Measurements from ENCODE around the gene SPATA18. TPM values are rescaled to one million over a fixed set of nuclear protein-coding genes. Genes with fewer than 3 reads are reported as not detected.

Gene SPATA18
- total and polyA plus RNA-seq, 2 donors (not counting 1 experiment from before 2014, with no cell fraction given): 7.2 to 20.5 TPM

GRCh38 chr4:52036886-52037530 lies 14.1 kb upstream of the SPATA18 start:
- H3K27me3 ChIP-seq (ENCODE audit: control insufficient read depth, insufficient read depth, low read length): peaks cover 3% of the 10 kb centered on the region
- peak in 1 of 2 donors; percentile 14 for DNase-seq (ENCODE audit: low read depth in 2 of 2)
- H3K36me3 ChIP-seq (ENCODE audit: control insufficient read depth, insufficient read depth, low read length): peaks cover 1% of the 10 kb centered on the region
- H4K20me1 ChIP-seq (ENCODE audit: control insufficient read depth, extremely low read depth, insufficient read depth, low read length): no peaks in the 10 kb centered on the region
- no peaks in the 10 kb centered on the region for H3K9me3 ChIP-seq (ENCODE audit: control insufficient read depth, insufficient read depth, low read depth, low read length)
- H3K4me2 ChIP-seq (ENCODE audit: extremely low read depth, insufficient read depth, low read length): peak overlapping the region; percentile 89
- H3K4me3 ChIP-seq (replicated peaks in 1 of 4; ENCODE audit: control extremely low read depth in 1 of 4, insufficient read depth in 1 of 4, low read depth in 3 of 4, low read length in 4 of 4): peak overlapping the region; percentile 82 to 89 (median 86)
- peaks cover 42% of the 10 kb centered on the region for H3K79me2 ChIP-seq (ENCODE audit: control insufficient read depth, insufficient read depth, low read length)
- peak overlapping the region; percentile 23 for H2AFZ ChIP-seq (ENCODE audit: low read length)
- H3K9ac ChIP-seq (ENCODE audit: insufficient read depth, low read length): peak overlapping the region; percentile 72
- H3K4me1 ChIP-seq (ENCODE audit: control insufficient read depth, extremely low read depth, insufficient read depth, low read length): peaks cover 2% of the 10 kb centered on the region
- TF ChIP-seq, protein P1, sequence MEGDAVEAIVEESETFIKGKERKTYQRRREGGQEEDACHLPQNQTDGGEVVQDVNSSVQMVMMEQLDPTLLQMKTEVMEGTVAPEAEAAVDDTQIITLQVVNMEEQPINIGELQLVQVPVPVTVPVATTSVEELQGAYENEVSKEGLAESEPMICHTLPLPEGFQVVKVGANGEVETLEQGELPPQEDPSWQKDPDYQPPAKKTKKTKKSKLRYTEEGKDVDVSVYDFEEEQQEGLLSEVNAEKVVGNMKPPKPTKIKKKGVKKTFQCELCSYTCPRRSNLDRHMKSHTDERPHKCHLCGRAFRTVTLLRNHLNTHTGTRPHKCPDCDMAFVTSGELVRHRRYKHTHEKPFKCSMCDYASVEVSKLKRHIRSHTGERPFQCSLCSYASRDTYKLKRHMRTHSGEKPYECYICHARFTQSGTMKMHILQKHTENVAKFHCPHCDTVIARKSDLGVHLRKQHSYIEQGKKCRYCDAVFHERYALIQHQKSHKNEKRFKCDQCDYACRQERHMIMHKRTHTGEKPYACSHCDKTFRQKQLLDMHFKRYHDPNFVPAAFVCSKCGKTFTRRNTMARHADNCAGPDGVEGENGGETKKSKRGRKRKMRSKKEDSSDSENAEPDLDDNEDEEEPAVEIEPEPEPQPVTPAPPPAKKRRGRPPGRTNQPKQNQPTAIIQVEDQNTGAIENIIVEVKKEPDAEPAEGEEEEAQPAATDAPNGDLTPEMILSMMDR (conservative IDR thresholded peaks at IDR 0.05 in 1 of 2, IDR thresholded peaks at IDR 0.05 in 1 of 2; ENCODE audit: low read depth in 1 of 2, low read length in 2 of 2): no peak
- H3K27ac ChIP-seq (ENCODE audit: insufficient read depth, low read length): peak overlapping the region; percentile 60

- H3K79me2 ChIP-seq (ENCODE audit: control insufficient read depth, insufficient read depth, low read length): peaks cover 42% of the 10 kb centered on the region
Observed at GRCh38 chr4:52037689-52038102, 13.4 kb upstream of the SPATA18 start.

DNA sequence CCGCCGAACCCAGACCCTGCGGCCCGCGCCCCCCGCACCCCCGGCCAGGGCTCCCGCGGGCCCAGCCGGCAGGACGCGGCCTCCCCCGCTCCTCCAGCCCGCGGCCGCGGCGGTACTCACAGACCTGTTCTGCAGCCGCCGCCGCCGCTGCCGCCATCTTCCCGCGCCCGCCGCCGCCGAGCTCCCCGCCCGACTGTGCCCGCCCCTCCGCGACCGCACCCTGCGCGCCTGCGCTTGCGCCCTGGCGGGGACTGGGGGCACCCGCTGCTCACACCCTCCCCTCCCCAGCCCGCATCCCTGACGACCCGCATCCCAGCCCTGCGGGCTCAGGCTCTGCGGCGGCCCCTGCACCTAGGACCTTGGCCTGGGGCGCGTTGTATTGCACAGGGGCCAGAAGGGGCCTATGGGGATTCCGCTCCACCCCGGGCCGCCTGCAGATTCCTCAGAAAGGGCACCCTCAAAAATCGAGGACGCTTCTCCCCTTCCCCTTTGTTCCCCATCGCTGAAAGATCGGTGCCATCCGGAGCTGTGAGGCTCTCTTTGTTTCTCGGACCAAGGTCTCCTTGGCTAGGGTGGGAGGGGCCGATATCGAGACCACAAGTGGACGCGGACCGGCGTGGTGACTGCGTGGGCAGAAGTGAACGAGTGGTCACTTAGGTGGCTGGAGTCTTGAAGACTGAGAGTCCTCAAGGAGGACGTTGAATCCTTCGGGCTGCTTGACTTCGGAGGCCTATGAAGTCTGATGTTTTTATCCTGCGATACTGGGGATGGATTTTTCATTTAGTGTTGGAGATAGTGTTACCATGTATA lies 12.8 kb upstream of the SPATA18 start, which contains the start of gene SGCB:
SGCB (minus strand) TSS at position 197 of the 810 bp plus-strand sequence; CDS start at position 157, 40 bp downstream.
- H3K27ac ChIP-seq (ENCODE audit: insufficient read depth, low read length): peak within 1 kb of the TSS; percentile 60
- H3K36me3 ChIP-seq (ENCODE audit: control insufficient read depth, insufficient read depth, low read length): no peaks in the 10 kb centered on the region
- H3K79me2 ChIP-seq (ENCODE audit: control insufficient read depth, insufficient read depth, low read length): peaks cover 42% of the 10 kb centered on the region
- H3K9me3 ChIP-seq (ENCODE audit: control insufficient read depth, insufficient read depth, low read depth, low read length): no peaks in the 10 kb centered on the region
- H3K27me3 ChIP-seq (ENCODE audit: control insufficient read depth, insufficient read depth, low read length): peaks cover 11% of the 10 kb centered on the region
- TF ChIP-seq, protein P1 (conservative IDR thresholded peaks at IDR 0.05 in 1 of 2, IDR thresholded peaks at IDR 0.05 in 1 of 2; ENCODE audit: low read depth in 1 of 2, low read length in 2 of 2): no peak
- no peak for TF ChIP-seq EZH2 (IDR thresholded peaks at IDR 0.05; ENCODE audit: low read length, missing control alignments)
- H3K4me2 ChIP-seq (ENCODE audit: extremely low read depth, insufficient read depth, low read length): peak within 1 kb of the TSS; percentile 96
- H3K9ac ChIP-seq (ENCODE audit: insufficient read depth, low read length): peak within 1 kb of the TSS; percentile 72
- no peaks in the 10 kb centered on the region for H4K20me1 ChIP-seq (ENCODE audit: control insufficient read depth, extremely low read depth, insufficient read depth, low read length)
- H3K4me3 ChIP-seq (replicated peaks in 1 of 4; ENCODE audit: control extremely low read depth in 1 of 4, insufficient read depth in 1 of 4, low read depth in 3 of 4, low read length in 4 of 4): peak within 1 kb of the TSS; percentile 82 to 89 (median 86)
- peak; percentile 41 to 56 for DNase-seq (ENCODE audit: low read depth in 2 of 2)
- peak within 1 kb of the TSS; percentile 97 for H2AFZ ChIP-seq (ENCODE audit: low read length)
- H3K4me1 ChIP-seq (ENCODE audit: control insufficient read depth, extremely low read depth, insufficient read depth, low read length): peaks cover 2% of the 10 kb centered on the region

More at GRCh38 chr4:52037689-52038102, 13.4 kb upstream of the SPATA18 start:
- no peaks in the 10 kb centered on the region for H3K36me3 ChIP-seq (ENCODE audit: control insufficient read depth, insufficient read depth, low read length)
- TF ChIP-seq, protein P1 (conservative IDR thresholded peaks at IDR 0.05 in 1 of 2, IDR thresholded peaks at IDR 0.05 in 1 of 2; ENCODE audit: low read depth in 1 of 2, low read length in 2 of 2): no peak
- peaks cover 8% of the 10 kb centered on the region for H3K27me3 ChIP-seq (ENCODE audit: control insufficient read depth, insufficient read depth, low read length)
- H3K9me3 ChIP-seq (ENCODE audit: control insufficient read depth, insufficient read depth, low read depth, low read length): no peaks in the 10 kb centered on the region
- peak overlapping the region; percentile 60 for H3K27ac ChIP-seq (ENCODE audit: insufficient read depth, low read length)
- no peaks in the 10 kb centered on the region for H4K20me1 ChIP-seq (ENCODE audit: control insufficient read depth, extremely low read depth, insufficient read depth, low read length)
- DNase-seq (ENCODE audit: low read depth in 2 of 2): peak; percentile 47 to 56
- H3K9ac ChIP-seq (ENCODE audit: insufficient read depth, low read length): peak overlapping the region; percentile 72
- peak overlapping the region; percentile 23 for H2AFZ ChIP-seq (ENCODE audit: low read length)
- H3K4me3 ChIP-seq (replicated peaks in 1 of 4; ENCODE audit: control extremely low read depth in 1 of 4, insufficient read depth in 1 of 4, low read depth in 3 of 4, low read length in 4 of 4): peak overlapping the region; percentile 82 to 89 (median 86)
- peak overlapping the region; percentile 89 for H3K4me2 ChIP-seq (ENCODE audit: extremely low read depth, insufficient read depth, low read length)
- H3K4me1 ChIP-seq (ENCODE audit: control insufficient read depth, extremely low read depth, insufficient read depth, low read length): peaks cover 2% of the 10 kb centered on the region

All from fibroblast of lung (primary cell).